Chondrocyte (in vitro differentiated cells): ENCODE results near the gene GAB3. TPM values are rescaled to one million over a fixed set of nuclear protein-coding genes. Genes with fewer than 3 reads are reported as not detected.

Source experiments
- DNase-seq: peaks from one replicate; pipeline ENCODE4 v3.0.0; 2021; ENCODE audit warnings: mixed read lengths, low spot score
- H3K27ac Mint-ChIP-seq: one replicate; pipeline ENCODE4 v1.8.0; 2021; ENCODE audit warnings: mild to moderate bottlenecking, moderate library complexity, mixed read lengths; ENCODE audit not compliant: unreplicated experiment
- H3K27me3 Mint-ChIP-seq: 2 replicates; pipeline ENCODE4 v1.8.0; 2021; ENCODE audit warnings: low read depth, mixed read lengths
- H3K36me3 Mint-ChIP-seq: 2 replicates; pipeline ENCODE4 v1.8.0; 2021; ENCODE audit warnings: low read depth, mixed read lengths
- H3K4me1 Mint-ChIP-seq: 2 replicates; pipeline ENCODE4 v1.8.0; 2021; ENCODE audit warnings: low read depth, mild to moderate bottlenecking, mixed read lengths
- H3K4me3 Mint-ChIP-seq: one replicate; pipeline ENCODE4 v1.8.0; 2021; ENCODE audit warnings: mild to moderate bottlenecking, moderate library complexity, mixed read lengths; ENCODE audit not compliant: unreplicated experiment
- H3K9me3 Mint-ChIP-seq: 2 replicates; pipeline ENCODE4 v1.8.0; 2021; ENCODE audit warnings: low read depth, mixed read lengths
- total RNA-seq: library from RNA; stranded (reverse); gene quantifications from 3 replicates; pipeline ENCODE4 v1.2.1, GENCODE V29; 2021
- TF ChIP-seq, protein P1 (sequence below): fragments of 200-600 bp; sonication (generic); IDR thresholded peaks from 2 replicates; pipeline ENCODE4 v1.5.0; 2021; ENCODE audit warnings: antibody characterized with exemption, mild to moderate bottlenecking, moderate library complexity

Gene GAB3
- total RNA-seq, 1 donor from 2014 or later, result 2.0 TPM

DNA sequence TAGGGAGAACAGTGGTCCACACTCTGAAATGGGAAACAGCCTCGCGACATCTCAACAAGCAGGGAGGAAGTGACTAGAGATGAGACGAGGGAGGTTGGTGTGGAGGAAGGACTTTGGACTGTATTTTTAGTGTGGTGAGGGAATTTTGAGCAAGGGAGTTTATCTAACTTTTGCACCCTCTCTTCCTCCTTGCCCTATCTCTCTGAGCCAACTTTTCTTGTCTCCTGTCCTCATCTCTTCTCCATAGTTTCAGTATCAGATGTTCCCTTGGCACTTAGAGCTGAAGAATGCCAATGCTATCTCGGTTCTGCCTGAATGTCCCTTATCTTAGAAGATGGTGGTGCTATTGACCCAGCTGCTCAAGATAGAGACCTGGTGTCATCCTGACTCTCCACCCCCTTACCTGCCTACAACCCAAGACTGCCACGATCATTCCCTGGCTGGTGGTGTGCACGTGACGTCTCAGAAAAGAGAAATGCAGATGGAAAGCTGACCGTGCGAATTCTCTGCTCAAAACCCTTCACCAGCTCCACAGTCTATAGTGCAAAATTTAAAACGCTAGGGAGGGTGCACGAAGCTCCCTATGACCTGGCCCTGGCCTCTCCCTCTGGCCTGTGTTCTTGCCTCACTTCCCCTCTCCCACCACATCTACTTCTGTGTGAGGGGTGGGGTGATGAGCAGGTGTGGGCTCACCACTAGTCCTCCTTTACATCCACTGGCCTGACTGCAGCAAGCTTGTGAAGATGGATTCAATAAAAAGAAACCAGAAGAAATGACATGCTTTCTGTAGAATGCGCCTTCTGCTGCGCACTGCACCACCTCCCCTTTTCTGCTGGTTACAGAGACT, 33.5 kb upstream of the GAB3 start:
- Mint-ChIP-seq H3K27me3 (no peaks in the 10 kb centered on the region), H3K4me3 (no peak overlapping the region), H3K4me1 (no peaks in the 10 kb centered on the region), H3K9me3 (peaks cover 11% of the 10 kb centered on the region), H3K36me3 (peaks cover 7% of the 10 kb centered on the region), H3K27ac (no peak overlapping the region)
- DNase-seq, result no peak
- TF ChIP-seq, protein P1, sequence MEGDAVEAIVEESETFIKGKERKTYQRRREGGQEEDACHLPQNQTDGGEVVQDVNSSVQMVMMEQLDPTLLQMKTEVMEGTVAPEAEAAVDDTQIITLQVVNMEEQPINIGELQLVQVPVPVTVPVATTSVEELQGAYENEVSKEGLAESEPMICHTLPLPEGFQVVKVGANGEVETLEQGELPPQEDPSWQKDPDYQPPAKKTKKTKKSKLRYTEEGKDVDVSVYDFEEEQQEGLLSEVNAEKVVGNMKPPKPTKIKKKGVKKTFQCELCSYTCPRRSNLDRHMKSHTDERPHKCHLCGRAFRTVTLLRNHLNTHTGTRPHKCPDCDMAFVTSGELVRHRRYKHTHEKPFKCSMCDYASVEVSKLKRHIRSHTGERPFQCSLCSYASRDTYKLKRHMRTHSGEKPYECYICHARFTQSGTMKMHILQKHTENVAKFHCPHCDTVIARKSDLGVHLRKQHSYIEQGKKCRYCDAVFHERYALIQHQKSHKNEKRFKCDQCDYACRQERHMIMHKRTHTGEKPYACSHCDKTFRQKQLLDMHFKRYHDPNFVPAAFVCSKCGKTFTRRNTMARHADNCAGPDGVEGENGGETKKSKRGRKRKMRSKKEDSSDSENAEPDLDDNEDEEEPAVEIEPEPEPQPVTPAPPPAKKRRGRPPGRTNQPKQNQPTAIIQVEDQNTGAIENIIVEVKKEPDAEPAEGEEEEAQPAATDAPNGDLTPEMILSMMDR, result no peak

DNA sequence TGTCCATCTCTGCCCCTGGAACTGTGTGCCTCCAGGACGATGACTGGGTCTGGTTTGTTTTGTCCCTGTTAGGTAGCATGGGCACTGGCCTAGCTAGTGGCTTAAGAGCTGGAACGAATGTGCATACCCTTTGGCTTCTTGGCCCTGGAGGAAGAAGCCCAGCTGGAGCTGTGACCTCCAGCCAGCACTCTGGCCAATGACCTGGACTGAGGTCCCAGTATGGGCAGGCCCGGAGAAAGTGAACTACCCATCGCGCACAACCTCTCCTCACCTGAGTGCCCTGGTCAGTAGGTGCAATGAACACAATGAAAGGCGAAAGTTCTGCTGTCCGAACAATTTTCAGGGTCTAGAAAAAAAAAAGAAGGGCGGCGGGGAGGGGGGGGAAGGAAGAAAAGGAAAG, 30.1 kb upstream of the GAB3 start:
- peaks cover 16% of the 10 kb centered on the region for H3K36me3 Mint-ChIP-seq
- no peak for DNase-seq
- no peaks in the 10 kb centered on the region for H3K27me3 Mint-ChIP-seq
- H3K27ac Mint-ChIP-seq, result no peak overlapping the region
- H3K4me3 Mint-ChIP-seq, result no peak overlapping the region
- peaks cover 9% of the 10 kb centered on the region for H3K9me3 Mint-ChIP-seq
- TF ChIP-seq, protein P1, result no peak
- H3K4me1 Mint-ChIP-seq, result no peaks in the 10 kb centered on the region

DNA sequence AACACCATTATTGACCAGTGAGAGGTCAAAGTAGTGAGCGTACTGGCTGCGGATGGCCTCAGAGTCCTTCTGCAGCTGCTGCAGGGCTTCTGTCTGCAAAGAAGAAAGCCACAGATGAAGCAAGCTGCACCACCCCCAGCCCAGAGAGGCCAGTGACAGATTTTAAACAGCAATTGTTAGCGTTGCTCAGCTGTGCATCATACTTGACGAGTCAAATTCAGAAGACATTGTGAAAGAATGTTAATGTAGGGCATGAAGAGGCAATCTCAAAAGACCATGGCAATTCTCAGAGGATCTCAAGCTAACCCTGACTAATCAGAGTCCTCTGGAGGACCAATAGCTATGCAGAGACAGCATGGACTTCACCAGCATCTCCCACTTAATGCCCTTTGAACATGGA, 28.4 kb upstream of the GAB3 start:
- H3K36me3 Mint-ChIP-seq, result peaks cover 16% of the 10 kb centered on the region
- TF ChIP-seq, protein P1, result no peak
- H3K4me3 Mint-ChIP-seq, result no peak overlapping the region
- H3K9me3 Mint-ChIP-seq, result peaks cover 12% of the 10 kb centered on the region
- DNase-seq, result no peak
- no peaks in the 10 kb centered on the region for H3K4me1 Mint-ChIP-seq
- H3K27ac Mint-ChIP-seq, result no peak overlapping the region
- no peaks in the 10 kb centered on the region for H3K27me3 Mint-ChIP-seq

DNA sequence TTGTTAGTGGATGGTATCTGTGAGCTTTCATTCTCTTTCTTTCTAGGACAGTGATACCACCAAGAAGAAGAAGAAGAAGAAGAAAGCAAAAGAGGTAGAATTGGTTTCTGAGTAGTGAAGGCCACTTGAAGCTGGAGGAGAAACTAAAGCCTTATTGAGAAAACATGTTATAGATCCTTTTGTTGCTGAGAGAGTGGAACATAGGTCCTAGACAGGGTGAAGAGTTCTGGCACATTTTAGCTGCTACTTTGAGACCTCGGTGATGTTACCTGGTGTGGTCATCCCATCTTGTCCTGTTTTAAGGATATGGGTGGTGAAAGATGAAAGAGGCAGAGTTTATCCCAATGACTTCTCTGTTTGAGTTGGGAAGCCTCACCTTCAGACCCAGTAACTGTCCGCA, 25.9 kb upstream of the GAB3 start:
- H3K27ac Mint-ChIP-seq, result no peak overlapping the region
- H3K9me3 Mint-ChIP-seq, result peaks cover 23% of the 10 kb centered on the region
- no peak overlapping the region for H3K4me3 Mint-ChIP-seq
- peaks cover 21% of the 10 kb centered on the region for H3K36me3 Mint-ChIP-seq
- H3K27me3 Mint-ChIP-seq, result no peaks in the 10 kb centered on the region
- no peak for DNase-seq
- no peaks in the 10 kb centered on the region for H3K4me1 Mint-ChIP-seq
- TF ChIP-seq, protein P1, result no peak

DNA sequence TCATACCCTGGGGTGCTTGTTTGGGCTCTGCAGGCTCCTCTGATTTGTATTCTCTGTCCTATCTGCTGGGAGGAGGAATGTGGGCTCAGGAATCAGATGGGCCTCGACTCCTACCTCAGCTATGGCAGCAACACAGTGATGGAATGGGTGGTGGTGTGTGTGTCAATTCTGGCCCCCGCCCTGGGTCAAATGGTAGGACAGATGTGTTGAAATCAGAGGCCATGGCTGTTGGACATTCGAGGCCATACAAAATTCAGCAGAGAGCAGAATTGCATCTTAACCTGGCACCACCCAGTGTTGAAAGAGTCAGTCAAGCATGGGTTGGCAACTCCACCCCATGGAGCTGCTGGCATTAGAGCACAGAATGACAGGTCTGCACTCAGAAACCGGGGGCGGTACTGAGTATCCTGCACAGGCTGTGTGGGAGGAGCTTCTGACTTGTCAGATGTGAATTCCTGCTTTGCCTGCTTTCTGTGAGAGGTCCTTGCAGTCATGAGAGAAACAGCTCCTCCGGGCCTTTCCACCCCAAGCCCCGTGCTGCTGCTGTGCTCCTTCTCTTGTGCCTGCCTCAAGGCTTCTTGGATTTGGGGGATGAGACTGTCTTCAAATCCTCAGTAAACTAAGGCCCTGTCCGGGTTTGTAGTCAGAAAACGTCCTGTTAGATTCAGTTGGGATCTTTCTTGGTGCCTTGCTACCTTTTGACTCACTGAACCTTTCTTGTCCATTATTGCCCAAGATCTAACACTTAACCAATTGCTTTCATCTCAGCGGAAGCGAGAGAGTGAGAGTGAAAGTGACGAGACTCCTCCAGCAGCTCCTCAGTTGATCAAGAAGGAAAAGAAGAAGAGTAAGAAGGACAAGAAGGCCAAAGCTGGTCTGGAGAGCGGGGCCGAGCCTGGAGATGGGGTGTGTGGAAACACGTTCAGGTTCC, 24.8 kb upstream of the GAB3 start:
- TF ChIP-seq, protein P1, result no peak
- peaks cover 30% of the 10 kb centered on the region for H3K36me3 Mint-ChIP-seq
- no peaks in the 10 kb centered on the region for H3K4me1 Mint-ChIP-seq
- H3K4me3 Mint-ChIP-seq, result no peak overlapping the region
- no peak overlapping the region for H3K27ac Mint-ChIP-seq
- peaks cover 29% of the 10 kb centered on the region for H3K9me3 Mint-ChIP-seq
- no peaks in the 10 kb centered on the region for H3K27me3 Mint-ChIP-seq
- no peak for DNase-seq
